ENCODE data around the gene CASP2. TPM values are rescaled to one million over a fixed set of nuclear protein-coding genes. Genes with fewer than 3 reads are reported as not detected.

CASP2 gene
- total RNA-seq, 4 donors from 2014 or later: 15.6 to 25.3 (median 17.6) TPM

DNA sequence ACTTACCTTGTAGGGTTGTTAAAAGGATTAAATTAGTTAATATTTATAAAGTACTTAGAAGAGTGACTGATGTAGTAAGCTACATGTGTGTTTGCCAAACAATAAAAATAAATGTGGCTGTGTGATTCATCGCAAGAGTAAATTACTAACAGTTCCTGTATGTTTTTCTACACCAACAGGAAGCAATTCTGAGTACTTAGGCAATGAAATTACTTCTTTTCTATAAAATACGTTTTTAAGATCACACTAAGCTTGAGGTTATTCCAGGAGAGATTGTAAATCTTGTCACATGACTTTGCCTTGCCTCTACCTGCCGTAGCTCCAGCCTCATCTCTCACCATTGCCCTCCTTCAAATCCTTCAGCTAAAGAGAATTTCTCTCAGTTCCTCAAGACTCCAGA, 43.0 kb upstream of the CASP2 start:
- TF ChIP-seq, protein P1, sequence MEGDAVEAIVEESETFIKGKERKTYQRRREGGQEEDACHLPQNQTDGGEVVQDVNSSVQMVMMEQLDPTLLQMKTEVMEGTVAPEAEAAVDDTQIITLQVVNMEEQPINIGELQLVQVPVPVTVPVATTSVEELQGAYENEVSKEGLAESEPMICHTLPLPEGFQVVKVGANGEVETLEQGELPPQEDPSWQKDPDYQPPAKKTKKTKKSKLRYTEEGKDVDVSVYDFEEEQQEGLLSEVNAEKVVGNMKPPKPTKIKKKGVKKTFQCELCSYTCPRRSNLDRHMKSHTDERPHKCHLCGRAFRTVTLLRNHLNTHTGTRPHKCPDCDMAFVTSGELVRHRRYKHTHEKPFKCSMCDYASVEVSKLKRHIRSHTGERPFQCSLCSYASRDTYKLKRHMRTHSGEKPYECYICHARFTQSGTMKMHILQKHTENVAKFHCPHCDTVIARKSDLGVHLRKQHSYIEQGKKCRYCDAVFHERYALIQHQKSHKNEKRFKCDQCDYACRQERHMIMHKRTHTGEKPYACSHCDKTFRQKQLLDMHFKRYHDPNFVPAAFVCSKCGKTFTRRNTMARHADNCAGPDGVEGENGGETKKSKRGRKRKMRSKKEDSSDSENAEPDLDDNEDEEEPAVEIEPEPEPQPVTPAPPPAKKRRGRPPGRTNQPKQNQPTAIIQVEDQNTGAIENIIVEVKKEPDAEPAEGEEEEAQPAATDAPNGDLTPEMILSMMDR (IDR thresholded peaks at IDR 0.05; ENCODE audit: low read depth): no peak

DNA sequence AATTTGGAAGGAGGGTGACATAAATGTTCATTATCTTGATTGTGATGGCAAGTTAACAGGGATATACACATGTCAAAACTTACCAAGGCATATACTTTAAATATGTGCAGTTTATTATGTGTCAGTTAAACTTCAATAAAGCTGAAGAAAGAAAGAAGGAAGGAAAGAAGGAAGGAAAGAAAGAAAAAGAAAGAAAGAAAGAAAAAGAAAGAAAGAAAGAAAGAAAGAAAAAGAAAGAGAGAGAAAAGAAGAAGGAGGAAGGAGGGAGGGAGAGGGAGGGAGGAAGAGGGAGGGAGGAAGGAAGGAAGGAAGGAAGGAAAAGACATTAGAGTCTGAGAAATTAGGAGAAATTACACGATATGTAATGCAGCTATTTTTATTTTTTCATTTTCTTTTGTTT, 40.8 kb upstream of the CASP2 start:
- TF ChIP-seq, protein P1 (IDR thresholded peaks at IDR 0.05; ENCODE audit: low read depth): no peak

DNA sequence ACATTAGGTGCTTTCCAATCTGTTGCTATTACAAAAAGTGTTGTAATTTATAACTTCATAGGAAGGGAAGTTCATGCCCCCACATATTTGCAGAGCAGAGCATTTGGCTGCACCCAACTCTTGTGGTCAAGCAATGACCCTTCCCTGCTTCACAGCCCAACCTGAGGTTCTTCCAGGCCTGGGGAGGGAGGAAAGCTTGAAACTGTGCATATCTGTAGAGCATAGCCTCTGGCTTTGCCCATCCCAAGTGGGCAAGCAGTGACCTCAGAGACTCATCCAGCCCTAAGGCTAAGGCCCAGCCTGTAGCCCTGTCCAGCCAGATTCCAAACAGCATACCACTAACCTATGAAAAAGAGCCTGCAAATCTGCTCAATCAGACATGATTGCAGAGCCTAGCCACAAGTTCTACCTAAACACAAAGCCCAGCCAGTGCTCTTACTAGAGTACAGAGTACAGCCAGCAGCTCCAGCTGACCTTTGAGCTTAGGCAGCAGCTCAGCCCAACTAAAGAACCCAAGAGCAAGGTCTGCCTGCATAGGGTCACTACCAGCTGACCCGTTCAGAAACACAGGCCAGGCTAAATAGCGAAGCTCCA, 39.3 kb upstream of the CASP2 start:
- TF ChIP-seq, protein P1 (IDR thresholded peaks at IDR 0.05; ENCODE audit: low read depth): no peak

DNA sequence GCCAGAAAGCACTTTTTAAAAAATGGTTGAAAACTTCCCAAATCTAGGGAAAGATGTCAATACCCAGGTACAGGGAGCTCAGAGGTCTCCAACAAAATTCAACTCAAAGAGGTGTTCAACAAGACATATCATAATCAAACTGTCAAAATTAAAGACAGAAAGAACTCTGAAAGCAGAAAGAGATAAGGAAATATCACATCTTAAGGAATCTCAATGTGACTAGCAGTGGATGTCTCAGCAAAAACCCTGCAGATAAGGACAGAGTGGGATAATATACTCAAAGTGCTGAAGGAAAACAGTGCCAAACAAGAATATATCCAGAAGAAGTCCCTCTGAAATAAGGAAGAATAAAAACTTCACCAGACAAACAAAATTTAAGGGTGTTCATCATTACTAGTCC, 38.0 kb upstream of the CASP2 start:
- TF ChIP-seq, protein P1 (IDR thresholded peaks at IDR 0.05; ENCODE audit: low read depth): no peak

DNA sequence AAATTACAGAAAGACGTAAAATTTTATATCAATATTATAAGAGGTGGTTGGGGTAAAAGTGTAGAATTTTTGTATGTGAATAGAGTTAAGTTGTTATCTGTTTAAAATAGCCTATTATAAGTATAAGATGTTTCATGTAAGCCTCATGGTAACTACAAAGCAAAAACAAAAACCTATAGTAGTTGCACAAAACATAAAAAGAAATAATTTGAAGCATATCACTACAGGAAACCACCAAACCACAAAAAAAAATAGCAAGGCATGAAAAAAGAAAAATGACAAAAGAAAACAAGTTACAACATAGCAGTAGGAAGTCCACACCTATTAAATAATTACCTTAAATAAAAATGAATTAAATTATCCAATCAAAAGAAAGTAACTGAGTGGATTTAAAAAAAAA, 37.3 kb upstream of the CASP2 start:
- TF ChIP-seq, protein P1 (IDR thresholded peaks at IDR 0.05; ENCODE audit: low read depth): no peak

DNA sequence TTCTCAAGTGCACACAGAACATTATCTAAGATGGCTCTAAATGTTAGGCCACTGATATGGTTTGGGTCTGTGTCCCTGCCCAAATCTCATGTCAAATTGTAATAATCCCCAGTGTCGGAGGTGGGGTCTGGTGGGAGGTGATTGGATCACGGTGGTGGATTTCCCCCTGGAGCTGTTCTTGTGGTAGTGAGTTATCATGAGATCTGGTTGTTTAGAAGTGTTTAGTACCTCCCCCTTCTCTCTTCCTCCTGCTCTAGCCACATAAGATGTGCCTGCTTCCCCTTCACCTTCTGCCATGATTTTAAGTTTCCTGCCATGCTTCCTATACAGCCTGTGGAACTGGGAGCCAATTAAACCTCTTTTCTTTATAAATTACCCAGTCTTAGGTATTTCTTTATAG, 36.1 kb upstream of the CASP2 start:
- TF ChIP-seq, protein P1 (IDR thresholded peaks at IDR 0.05; ENCODE audit: low read depth): no peak

DNA sequence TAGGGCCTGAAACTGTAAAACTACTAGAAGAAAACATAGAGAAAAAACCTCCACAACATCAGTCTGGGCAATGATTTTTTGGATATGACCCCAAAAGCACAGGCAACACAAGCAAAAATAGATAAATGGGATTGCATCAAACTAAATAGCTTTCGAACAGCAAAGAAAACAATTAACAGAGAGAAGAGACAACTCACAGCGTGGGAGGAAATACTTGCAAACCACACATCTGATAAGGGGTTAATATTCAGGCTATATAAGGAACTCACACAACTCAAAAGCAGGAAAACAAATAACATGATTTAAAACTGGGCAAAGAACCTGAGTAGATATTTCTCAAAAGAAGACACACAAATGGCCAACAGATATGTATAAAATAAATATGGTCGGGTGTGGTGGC, 32.6 kb upstream of the CASP2 start:
- TF ChIP-seq, protein P1 (IDR thresholded peaks at IDR 0.05; ENCODE audit: low read depth): no peak
